IgD-negative memory B cell (primary cell): ENCODE data around the gene ST3GAL5. TPM values are rescaled to one million over a fixed set of nuclear protein-coding genes. Genes with fewer than 3 reads are reported as not detected.
"Not testable (repeated sequence)": the region's sequence is repeated elsewhere in the genome, so short reads cannot be mapped to it uniquely, and the experiment has no call there.

ENCODE experiments used
- H3K27ac Mint-ChIP-seq, 3 donors: one replicate each; pipeline ENCODE4 v1.8.0; 2020 to 2022; ENCODE audit warnings: mild to moderate bottlenecking in 3 of 3, mixed read lengths in 3 of 3, moderate library complexity in 1 of 3
- H3K27me3 Mint-ChIP-seq: one replicate; pipeline ENCODE4 v1.8.0; 2021; ENCODE audit warnings: mixed read lengths
- H3K36me3 Mint-ChIP-seq: one replicate; pipeline ENCODE4 v1.8.0; 2020; ENCODE audit warnings: mild to moderate bottlenecking, mixed read lengths
- H3K4me1 Mint-ChIP-seq, 3 donors: one replicate each; pipeline ENCODE4 v1.8.0; 2020 to 2022; ENCODE audit warnings: mixed read lengths in 3 of 3, mild to moderate bottlenecking in 1 of 3
- H3K4me3 Mint-ChIP-seq, 4 donors: one replicate each; pipeline ENCODE4 v1.8.0; 2020 to 2022; ENCODE audit warnings: mild to moderate bottlenecking in 4 of 4, mixed read lengths in 4 of 4, moderate library complexity in 3 of 4
- H3K9me3 Mint-ChIP-seq, 3 donors: one replicate each; pipeline ENCODE4 v1.8.0; 2020 to 2021; ENCODE audit warnings: mixed read lengths in 3 of 3, mild to moderate bottlenecking in 1 of 3
- polyA plus RNA-seq: library from polyadenylated mRNA; unstranded; fragments of 300-500 nt; fragmentation: Illumina TruSeq; gene quantifications from one replicate; pipeline ENCODE4 v1.2.3, GENCODE V29; 2021

The ST3GAL5 gene
- polyA plus RNA-seq, 1 donor from 2014 or later: 38.2 TPM

- H3K9me3 Mint-ChIP-seq: peaks cover 0 to 1% (median 0%) of the 10 kb centered on the region in 3 donors
- H3K36me3 Mint-ChIP-seq: peaks cover 2% of the 10 kb centered on the region
- peaks cover 0 to 15% (median 6%) of the 10 kb centered on the region in 3 donors for H3K4me1 Mint-ChIP-seq
- H3K27me3 Mint-ChIP-seq: no peaks in the 10 kb centered on the region
- peak overlapping the region in 1 of 3 donors; percentile 27 for H3K27ac Mint-ChIP-seq
- no peak overlapping the region for H3K4me3 Mint-ChIP-seq
These were observed 18.9 kb upstream of the ST3GAL5 start for GRCh38 chr2:85907671-85908157.

- no peak overlapping the region for H3K27ac Mint-ChIP-seq
- H3K27me3 Mint-ChIP-seq: no peaks in the 10 kb centered on the region
- no peak overlapping the region for H3K4me3 Mint-ChIP-seq
- no peaks in the 10 kb centered on the region for H3K9me3 Mint-ChIP-seq
- peaks cover 0 to 12% (median 7%) of the 10 kb centered on the region in 3 donors for H3K4me1 Mint-ChIP-seq
- peaks cover 6% of the 10 kb centered on the region for H3K36me3 Mint-ChIP-seq
These were observed 18.0 kb upstream of the ST3GAL5 start for GRCh38 chr2:85906748-85907147.

GRCh38 chr2:85905891-85906290 lies 17.1 kb upstream of the ST3GAL5 start:
- H3K36me3 Mint-ChIP-seq: peaks cover 6% of the 10 kb centered on the region
- peaks cover 0 to 9% (median 3%) of the 10 kb centered on the region in 3 donors for H3K4me1 Mint-ChIP-seq
- H3K27ac Mint-ChIP-seq: no peak overlapping the region
- no peaks in the 10 kb centered on the region for H3K9me3 Mint-ChIP-seq
- H3K4me3 Mint-ChIP-seq: no peak overlapping the region
- H3K27me3 Mint-ChIP-seq: no peaks in the 10 kb centered on the region

- Mint-ChIP-seq H3K36me3 (peaks cover 9% of the 10 kb centered on the region), H3K4me3 (no peak overlapping the region), H3K4me1 (peaks cover 0 to 5% (median 1%) of the 10 kb centered on the region in 3 donors), H3K27me3 (no peaks in the 10 kb centered on the region), H3K9me3 (no peaks in the 10 kb centered on the region), H3K27ac (no peak overlapping the region)
These were observed 16.4 kb upstream of the ST3GAL5 start for GRCh38 chr2:85905187-85905666.

GRCh38 chr2:85903849-85904248 lies 15.1 kb upstream of the ST3GAL5 start:
- peaks cover under 1 to 5% (median 1%) of the 10 kb centered on the region in 3 donors for H3K4me1 Mint-ChIP-seq
- no peaks in the 10 kb centered on the region for H3K27me3 Mint-ChIP-seq
- H3K27ac Mint-ChIP-seq: no peak overlapping the region
- H3K36me3 Mint-ChIP-seq: peaks cover 10% of the 10 kb centered on the region
- no peaks in the 10 kb centered on the region for H3K9me3 Mint-ChIP-seq
- no peak overlapping the region for H3K4me3 Mint-ChIP-seq

- no peak overlapping the region for H3K4me3 Mint-ChIP-seq
- peaks cover 3 to 7% (median 6%) of the 10 kb centered on the region in 3 donors for H3K4me1 Mint-ChIP-seq
- no peaks in the 10 kb centered on the region for H3K27me3 Mint-ChIP-seq
- H3K27ac Mint-ChIP-seq: peak overlapping the region in 1 of 3 donors; percentile 2
- peaks cover 0 to 12% (median 2%) of the 10 kb centered on the region in 3 donors for H3K9me3 Mint-ChIP-seq
- H3K36me3 Mint-ChIP-seq: peaks cover 16% of the 10 kb centered on the region
These were observed 13.7 kb upstream of the ST3GAL5 start for GRCh38 chr2:85902496-85902895.

GRCh38 chr2:85901155-85901554 lies 12.4 kb upstream of the ST3GAL5 start:
- Mint-ChIP-seq H3K27me3 (no peaks in the 10 kb centered on the region), H3K36me3 (peaks cover 16% of the 10 kb centered on the region), H3K9me3 (peaks cover 0 to 15% (median 2%) of the 10 kb centered on the region in 3 donors), H3K4me3 (no peak overlapping the region), H3K27ac (no peak overlapping the region), H3K4me1 (peaks cover 3 to 7% (median 6%) of the 10 kb centered on the region in 3 donors)

- Mint-ChIP-seq H3K4me1 (peaks cover 3 to 7% (median 4%) of the 10 kb centered on the region in 3 donors), H3K9me3 (peaks cover 0 to 15% (median 2%) of the 10 kb centered on the region in 3 donors), H3K27ac (no peak overlapping the region), H3K27me3 (no peaks in the 10 kb centered on the region), H3K36me3 (peaks cover 16% of the 10 kb centered on the region), H3K4me3 (peak overlapping the region in 1 of 4 donors; percentile 8)
These were observed 11.6 kb upstream of the ST3GAL5 start for GRCh38 chr2:85900366-85900765.

GRCh38 chr2:85899849-85900248 lies 11.1 kb upstream of the ST3GAL5 start:
- Mint-ChIP-seq H3K9me3 (peaks cover 2 to 18% (median 3%) of the 10 kb centered on the region in 3 donors), H3K27ac (no peak overlapping the region), H3K27me3 (no peaks in the 10 kb centered on the region), H3K4me3 (no peak overlapping the region), H3K4me1 (peaks cover 3 to 7% (median 4%) of the 10 kb centered on the region in 3 donors), H3K36me3 (peaks cover 17% of the 10 kb centered on the region)

- Mint-ChIP-seq H3K27ac (no peak overlapping the region), H3K4me1 (peaks cover 4 to 9% (median 4%) of the 10 kb centered on the region in 3 donors), H3K4me3 (peak overlapping the region in 1 of 4 donors; percentile 30), H3K36me3 (peaks cover 18% of the 10 kb centered on the region), H3K9me3 (peaks cover 2 to 19% (median 3%) of the 10 kb centered on the region in 3 donors), H3K27me3 (no peaks in the 10 kb centered on the region)
These were observed 10.5 kb upstream of the ST3GAL5 start for GRCh38 chr2:85899284-85899683.

- H3K27me3 Mint-ChIP-seq: no peaks in the 10 kb centered on the region
- no peak overlapping the region for H3K27ac Mint-ChIP-seq
- H3K4me1 Mint-ChIP-seq: peaks cover 4 to 13% (median 5%) of the 10 kb centered on the region in 3 donors
- H3K36me3 Mint-ChIP-seq: peaks cover 21% of the 10 kb centered on the region
- peaks cover 2 to 21% (median 3%) of the 10 kb centered on the region in 3 donors for H3K9me3 Mint-ChIP-seq
- H3K4me3 Mint-ChIP-seq: no peak overlapping the region
These were observed 10.1 kb upstream of the ST3GAL5 start for GRCh38 chr2:85898881-85899280.

GRCh38 chr2:85894554-85895278 lies 5.9 kb upstream of the ST3GAL5 start:
- H3K9me3 Mint-ChIP-seq: peaks cover 2 to 21% (median 3%) of the 10 kb centered on the region in 3 donors
- H3K27me3 Mint-ChIP-seq: not testable (repeated sequence)
- peak overlapping the region in 2 of 4 donors; percentile 13 to 77 for H3K4me3 Mint-ChIP-seq
- H3K4me1 Mint-ChIP-seq: peaks cover 25 to 36% (median 27%) of the 10 kb centered on the region in 3 donors
- H3K27ac Mint-ChIP-seq: peak overlapping the region in 1 of 3 donors; percentile 42
- H3K36me3 Mint-ChIP-seq: peaks cover 17% of the 10 kb centered on the region

GRCh38 chr2:85893428-85894258 lies 4.9 kb upstream of the ST3GAL5 start:
- Mint-ChIP-seq H3K27ac (peak overlapping the region; percentile 25 to 71 (median 25)), H3K9me3 (peaks cover 2 to 19% (median 3%) of the 10 kb centered on the region in 3 donors), H3K4me3 (peak overlapping the region in 3 of 4 donors; percentile 13 to 45 (median 43)), H3K36me3 (peaks cover 17% of the 10 kb centered on the region), H3K27me3 (no peaks in the 10 kb centered on the region), H3K4me1 (peaks cover 31 to 40% (median 31%) of the 10 kb centered on the region in 3 donors)

- H3K4me3 Mint-ChIP-seq: peak overlapping the region in 3 of 4 donors; percentile 20 to 52 (median 32)
- peaks cover 35 to 44% (median 36%) of the 10 kb centered on the region in 3 donors for H3K4me1 Mint-ChIP-seq
- H3K27ac Mint-ChIP-seq: no peak overlapping the region
- no peaks in the 10 kb centered on the region for H3K27me3 Mint-ChIP-seq
- peaks cover 11% of the 10 kb centered on the region for H3K36me3 Mint-ChIP-seq
- peaks cover 0 to 8% (median 3%) of the 10 kb centered on the region in 3 donors for H3K9me3 Mint-ChIP-seq
These were observed 3.6 kb upstream of the ST3GAL5 start for GRCh38 chr2:85892216-85892944.
